GM12878 (cell line): ENCODE data around the gene CACNA2D3. TPM values are rescaled to one million over a fixed set of nuclear protein-coding genes. Genes with fewer than 3 reads are reported as not detected.

Experiments used
- ATAC-seq: fragments of 200-7000 bp; cut with Tn5 transposase; 3 replicates; pipeline ENCODE4 v1.9.1; 2020; ENCODE audit warnings: mild to moderate bottlenecking, moderate library complexity
- BruUV-seq: library from RNA; stranded (reverse); fragments of 400-500 nt; replicated peaks from 2 replicates; lab custom pipeline; 2021; lab: Mats Ljungman, UMichigan
- CTCF ChIA-PET: fragments of 300-600 bp; sonication (Branson Sonifier 250); formaldehyde crosslinking; extraction: SDS; loops from one replicate; lab custom pipeline; 2021; ENCODE audit warnings: inconsistent platforms; lab: Yijun Ruan, JAX
- POLR2A ChIA-PET: fragments of 350-600 bp; formaldehyde crosslinking; extraction: SDS; loops from one replicate; lab custom pipeline; 2021; ENCODE audit warnings: inconsistent platforms; lab: Charles Lee
- RAD21 ChIA-PET: fragments of 300-600 bp; sonication (Branson Sonifier 250); formaldehyde crosslinking; loops from one replicate; lab custom pipeline; 2023; ENCODE audit warnings: antibody characterized with exemption; ENCODE audit not compliant: unreplicated experiment; lab: Charles Lee
- SMC1A ChIA-PET: fragments of 300-600 bp; sonication (Branson Sonifier 250); formaldehyde crosslinking; loops from one replicate; lab custom pipeline; 2023; ENCODE audit not compliant: unreplicated experiment, uncharacterized antibody; lab: Charles Lee
- DNase-seq: peaks from one replicate; pipeline ENCODE4 v3.0.0-alpha.2; 2011; ENCODE audit warnings: low read depth, low spot score
- FAIRE-seq: peaks from 3 replicates; lab custom pipeline; 2011; peaks lifted over from hg19 to GRCh38; lab: Jason Lieb, UNC
- H2AFZ ChIP-seq: 2 replicates; pipeline ENCODE4 v1.6.0; 2011; ENCODE audit warnings: low read depth, low read length, control low read depth; ENCODE audit not compliant: control insufficient read depth
- H3K27ac ChIP-seq: 2 replicates; pipeline ENCODE4 v1.5.1; 2011; ENCODE audit warnings: control low read depth; ENCODE audit not compliant: control insufficient read depth, insufficient read depth
- H3K27me3 ChIP-seq, 2 experiments: replicated peaks in 1 of 2; 2 replicates each; pipeline versions ENCODE4 v1.6.0 to v1.6.1; 2011; ENCODE audit warnings: low read length in 1 of 2; ENCODE audit not compliant: control insufficient read depth in 2 of 2, insufficient read depth in 2 of 2
- H3K36me3 ChIP-seq, 2 experiments: 2 replicates each; pipeline ENCODE4 v1.5.1; 2011; ENCODE audit warnings: low read length in 1 of 2; ENCODE audit not compliant: control insufficient read depth in 2 of 2, insufficient read depth in 2 of 2
- H3K4me1 ChIP-seq: 2 replicates; pipeline ENCODE4 v1.6.1; 2011; ENCODE audit warnings: mild to moderate bottlenecking, low read length, moderate library complexity, mixed read lengths; ENCODE audit not compliant: control insufficient read depth, insufficient read depth
- H3K4me2 ChIP-seq: 2 replicates; pipeline ENCODE4 v1.6.0; 2011; ENCODE audit warnings: control low read depth; ENCODE audit not compliant: control insufficient read depth, insufficient read depth
- H3K4me3 ChIP-seq: fragments of 200-600 bp; sonication (generic); 2 replicates; pipeline ENCODE4 v1.5.1; 2016
- H3K79me2 ChIP-seq: 2 replicates; pipeline ENCODE4 v1.6.0; 2011; ENCODE audit warnings: low read length; ENCODE audit not compliant: control insufficient read depth, insufficient read depth
- H3K9ac ChIP-seq: 2 replicates; pipeline ENCODE4 v1.8.0; 2011; ENCODE audit warnings: low read length, control low read depth, mixed read lengths; ENCODE audit not compliant: control insufficient read depth, insufficient read depth
- H3K9me3 ChIP-seq: replicated peaks from 3 replicates; pipeline ENCODE4 v1.5.1; 2011; ENCODE audit warnings: mild to moderate bottlenecking, low read length; ENCODE audit not compliant: control insufficient read depth, insufficient read depth
- H4K20me1 ChIP-seq: 2 replicates; pipeline ENCODE4 v1.6.0; 2011; ENCODE audit not compliant: control insufficient read depth, insufficient read depth
- E2F4 ChIP-seq: IDR thresholded peaks from 2 replicates; pipeline ENCODE4 v1.6.1; 2012; ENCODE audit warnings: low read depth, low read length, improper control_type of control experiment
- GABPA ChIP-seq: IDR thresholded peaks from 2 replicates; pipeline ENCODE4 v1.6.1; 2014; ENCODE audit warnings: antibody characterized with exemption, low read depth, mild to moderate bottlenecking, inconsistent platforms
- MEF2A ChIP-seq: IDR thresholded peaks from 2 replicates; pipeline ENCODE4 v1.6.1; 2011; ENCODE audit warnings: low read depth, mild to moderate bottlenecking, low read length, moderate library complexity; ENCODE audit not compliant: insufficient read depth
- SRF ChIP-seq, 2 experiments: IDR thresholded peaks; 2 replicates each; pipeline ENCODE4 v1.6.1; 2011; ENCODE audit warnings: low read depth in 2 of 2, low read length in 2 of 2, mild to moderate bottlenecking in 1 of 2, moderate library complexity in 1 of 2
- ZNF24 ChIP-seq: fragments of 450-650 bp; IDR thresholded peaks from 2 replicates; pipeline ENCODE4 v1.6.1; 2017; ENCODE audit warnings: antibody characterized with exemption, mild to moderate bottlenecking
- WGBS: methylation state at CpG from one replicate; pipeline ENCODE4 v1.1.6; 2016; ENCODE audit warnings: low lambda C conversion rate; ENCODE audit not compliant: insufficient replicate concordance, insufficient coverage; ENCODE audit errors: missing lambda C conversion rate; 5-methylcytosine and 5-hydroxymethylcytosine counted together
- in situ Hi-C: fragments of 300-500 bp; cut with MboI; formaldehyde crosslinking; loops from 9 replicates; pipeline ENCODE4 v1.14.3; 2018; ENCODE audit warnings: mixed read lengths
- intact Hi-C: fragments of 100-400 bp; cut with micrococcal nuclease; formaldehyde crosslinking; loops from one replicate; pipeline ENCODE4 v1.14.2; 2022; ENCODE audit not compliant: unreplicated experiment
- polyA plus RNA-seq, 11 experiments: library from polyadenylated mRNA; depleted of rRNA in 4 of 11; unstranded in 6 of 11; stranded (reverse) in 5 of 11; fragments of >200 nt; fragmentation: Nextera tagmentation in 4 of 11; fragmentation: Illumina TruSeq in 1 of 11; extraction: Ambion mirVana in 4 of 11; extraction: Trizol in 1 of 11; gene quantifications; 1 replicate in 1 of 11; 2 replicates in 10 of 11; pipeline versions ENCODE4 v1.2.1 to v1.2.3, GENCODE V29; 2011 to 2016; ENCODE audit warnings: inconsistent platforms in 2 of 11, missing spikeins in 2 of 11, low read depth in 1 of 11
- total RNA-seq, 4 experiments: library from RNA; depleted of rRNA in 3 of 4; stranded (reverse); fragments of >200 nt in 3 of 4; fragmentation: Illumina TruSeq in 1 of 4; extraction: Trizol in 1 of 4; gene quantifications; 2 replicates each; pipeline versions ENCODE4 v1.2.1 to v1.2.3, GENCODE V29; 2013 to 2021

Gene CACNA2D3
- total and polyA plus RNA-seq, 10 of the 15 experiments (the other 5 are each of a cell fraction or from before 2014, with no cell fraction given), result not detected

DNA sequence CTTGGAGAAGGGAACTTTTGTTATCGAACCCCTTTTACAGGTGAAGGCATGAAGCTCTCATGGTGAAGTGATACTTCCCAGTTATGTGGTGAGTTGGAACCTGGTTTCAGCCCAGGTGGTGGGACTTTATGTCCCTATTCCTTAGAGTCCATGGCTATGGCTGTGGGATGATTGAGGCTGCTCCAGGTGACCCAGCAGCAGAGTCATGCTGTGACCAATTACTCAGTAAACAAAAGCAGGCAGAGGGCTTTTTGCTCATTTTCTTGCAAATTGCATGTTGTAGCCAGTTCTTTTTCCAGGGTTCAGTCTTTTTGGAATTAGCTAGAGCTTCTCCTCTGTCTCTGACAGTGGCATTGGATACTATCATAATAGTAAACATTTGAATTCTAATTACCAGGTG lies 70.7 kb downstream of the CACNA2D3 start:
- H3K4me2 ChIP-seq, result no peak overlapping the region
- SMC1A ChIA-PET, result no interaction called here
- FAIRE-seq, result no peak
- DNase-seq, result no peak
- RAD21 ChIA-PET, result interaction anchor here (0.6 kb wide), 1 partner anchor 653 kb away, joined by 3 read pairs; no protein-coding TSS in a partner anchor
- H3K79me2 ChIP-seq, result no peaks in the 10 kb centered on the region
- 44% methylated on average over 1 of the region's 1 CpG for WGBS
- intact Hi-C loops (no loop called here), in situ Hi-C loops (no loop called here)
- no peaks in the 10 kb centered on the region for H3K27me3 ChIP-seq
- H3K9me3 ChIP-seq, result no peaks in the 10 kb centered on the region
- no TSS peak for BruUV-seq
- no peak for ATAC-seq
- H3K9ac ChIP-seq, result no peak overlapping the region
- H3K27ac ChIP-seq, result no peak overlapping the region
- POLR2A ChIA-PET, result no interaction called here
- no peaks in the 10 kb centered on the region for H3K36me3 ChIP-seq
- TF ChIP-seq E2F4 (no peak), SRF (IDR thresholded peaks at IDR 0.05; ENCODE audit: low read depth in 2 of 2, low read length in 2 of 2) (no peak), ZNF24 (no peak), MEF2A (no peak)
- no peak overlapping the region for H2AFZ ChIP-seq
- H4K20me1 ChIP-seq, result no peaks in the 10 kb centered on the region
- no peaks in the 10 kb centered on the region for H3K4me1 ChIP-seq
- H3K4me3 ChIP-seq, result no peak overlapping the region
- CTCF ChIA-PET, result interaction anchor here (1.2 kb wide), 1 partner anchor 16 kb away, joined by 3 read pairs; no protein-coding TSS in a partner anchor

DNA sequence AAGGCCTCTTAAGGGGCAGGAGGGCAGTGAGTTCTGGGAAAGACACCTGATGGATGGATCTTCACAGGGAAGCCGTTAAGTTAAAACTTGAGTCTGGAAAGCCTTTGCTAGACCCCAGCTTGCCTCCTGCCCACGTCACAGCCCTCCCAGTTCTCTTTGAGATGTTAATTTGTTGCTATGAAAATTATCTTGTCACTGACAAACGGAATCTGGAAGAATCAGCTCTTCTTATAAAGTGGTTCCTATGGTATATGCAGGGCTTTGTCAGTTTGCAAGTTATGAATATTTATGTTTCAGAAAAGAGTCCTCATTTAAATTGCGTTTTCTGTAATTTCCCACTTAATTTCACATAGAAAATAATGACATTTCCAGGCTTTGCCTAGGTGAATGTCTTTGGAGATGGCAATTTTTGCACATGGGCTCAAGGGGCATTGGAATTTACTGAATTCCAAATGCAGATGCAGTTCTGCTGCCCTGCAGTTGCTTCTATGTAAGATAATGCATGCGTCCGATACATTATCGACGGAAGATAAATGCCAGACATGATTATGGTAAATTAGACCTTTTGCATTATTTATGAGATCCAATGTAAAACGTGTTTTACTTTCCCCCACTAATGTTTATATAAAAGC lies 74.1 kb downstream of the CACNA2D3 start:
- CTCF ChIA-PET, result no interaction called here
- no peak overlapping the region for H3K4me3 ChIP-seq
- H3K27ac ChIP-seq, result no peak overlapping the region
- no peak for DNase-seq
- RAD21 ChIA-PET, result no interaction called here
- WGBS, result 15% methylated on average over 9 of the region's 9 CpGs
- no peak overlapping the region for H3K9ac ChIP-seq
- no peaks in the 10 kb centered on the region for H4K20me1 ChIP-seq
- H3K79me2 ChIP-seq, result no peaks in the 10 kb centered on the region
- no peaks in the 10 kb centered on the region for H3K4me1 ChIP-seq
- TF ChIP-seq GABPA, result no peak
- POLR2A ChIA-PET, result no interaction called here
- intact Hi-C loops (no loop called here), in situ Hi-C loops (no loop called here)
- H2AFZ ChIP-seq, result no peak overlapping the region
- SMC1A ChIA-PET, result no interaction called here
- no peak for ATAC-seq
- no peak for FAIRE-seq
- BruUV-seq, result no TSS peak
- H3K4me2 ChIP-seq, result no peak overlapping the region
- no peaks in the 10 kb centered on the region for H3K9me3 ChIP-seq
- H3K36me3 ChIP-seq, result no peaks in the 10 kb centered on the region
- H3K27me3 ChIP-seq, result 0 out of 4 replicates have a peak, but pooled peaks cover 0 to 2% of the 10 kb centered on the region in 2 experiments
